HG02678 (cell line): ENCODE results near the gene PALM3.

Experiments
- ATAC-seq: cut with Tn5 transposase; IDR thresholded peaks from one replicate; pipeline ENCODE4 v1.9.1; 2021; ENCODE audit warnings: mild to moderate bottlenecking, moderate library complexity; ENCODE audit not compliant: unreplicated experiment

Gene PALM3

DNA sequence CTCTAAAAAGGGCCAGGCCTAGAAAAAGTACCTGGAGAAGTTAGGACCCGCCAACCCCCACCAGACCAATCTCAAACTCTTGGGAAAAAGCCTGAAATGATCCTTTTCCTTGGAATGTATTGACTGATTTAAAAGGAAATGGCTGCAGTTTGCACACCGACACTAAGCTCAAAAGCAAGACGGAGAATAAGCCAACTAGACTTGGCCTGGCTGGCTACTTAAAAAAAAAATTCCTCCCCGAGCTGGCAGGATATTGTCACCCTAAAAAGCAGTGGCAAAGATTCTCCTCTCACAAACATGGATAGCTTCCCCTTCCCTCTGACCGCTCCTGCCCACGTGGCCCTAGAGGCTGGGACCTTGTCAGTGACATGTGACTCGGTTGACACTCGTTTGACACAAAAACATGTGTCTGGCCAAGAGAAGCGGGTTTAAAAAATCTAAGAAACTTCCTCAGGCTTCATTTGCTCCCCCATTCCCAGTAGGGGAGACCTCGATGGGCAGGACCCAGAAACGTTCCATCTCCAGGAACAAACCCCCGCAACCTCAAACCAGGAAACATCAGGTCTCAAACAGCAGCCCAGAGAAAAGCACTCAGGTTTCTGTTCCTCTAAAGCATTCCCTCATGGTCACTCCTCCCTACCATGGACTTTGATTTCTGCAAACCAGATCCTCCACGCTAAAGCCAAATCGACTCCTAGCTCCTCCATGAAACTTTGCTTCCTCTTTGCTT lies 57.1 kb downstream of the PALM3 start:
- ATAC-seq: no peak
